HG02938 (cell line): Measurements from ENCODE around the gene SFTA2.
"Not testable (repeated sequence)": the region's sequence is repeated elsewhere in the genome, so short reads cannot be mapped to it uniquely, and the experiment has no call there.

Source experiments
- ATAC-seq: cut with Tn5 transposase; IDR thresholded peaks from one replicate; pipeline ENCODE4 v1.9.1; 2021; ENCODE audit warnings: mild to moderate bottlenecking, moderate library complexity; ENCODE audit not compliant: unreplicated experiment

Gene SFTA2

GRCh38 chr6:30931969-30932645 is at the start of gene SFTA2:
Gene SFTA2 (minus strand): TSS chr6:30932170. CDS start chr6:30932096, 74 bp downstream.
- no peak for ATAC-seq

- no peak for ATAC-seq
These were observed 47.7 kb upstream of the SFTA2 start for GRCh38 chr6:30979690-30980089.

GRCh38 chr6:30979141-30979540 is 47.2 kb upstream of the SFTA2 start:
- ATAC-seq: no peak

- no peak for ATAC-seq
These were observed 42.7 kb upstream of the SFTA2 start for GRCh38 chr6:30974490-30975252.

- ATAC-seq: no peak
These were observed 40.8 kb upstream of the SFTA2 start for GRCh38 chr6:30972816-30973215.

- ATAC-seq: no peak
These were observed 39.0 kb upstream of the SFTA2 start for GRCh38 chr6:30970946-30971345.

GRCh38 chr6:30969171-30969570 is 37.2 kb upstream of the SFTA2 start:
- ATAC-seq: not testable (repeated sequence)

- no peak for ATAC-seq
These were observed 34.2 kb upstream of the SFTA2 start for GRCh38 chr6:30966154-30966553.

GRCh38 chr6:30965140-30965601 is 33.2 kb upstream of the SFTA2 start:
- no peak for ATAC-seq

GRCh38 chr6:30964075-30964474 is 32.1 kb upstream of the SFTA2 start:
- no peak for ATAC-seq

- ATAC-seq: no peak
These were observed 31.7 kb upstream of the SFTA2 start for GRCh38 chr6:30963641-30964040.

- no peak for ATAC-seq
These were observed 30.7 kb upstream of the SFTA2 start for GRCh38 chr6:30962716-30963115.

GRCh38 chr6:30960907-30961673 is 29.1 kb upstream of the SFTA2 start:
- ATAC-seq: no peak

- no peak for ATAC-seq
These were observed 25.7 kb upstream of the SFTA2 start for GRCh38 chr6:30957716-30958115.

- no peak for ATAC-seq
These were observed 23.5 kb upstream of the SFTA2 start for GRCh38 chr6:30955367-30956042.

GRCh38 chr6:30954631-30955366 is 22.8 kb upstream of the SFTA2 start:
- no peak for ATAC-seq

GRCh38 chr6:30951907-30952469 is 20.0 kb upstream of the SFTA2 start:
- no peak for ATAC-seq

- no peak for ATAC-seq
These were observed 16.8 kb upstream of the SFTA2 start for GRCh38 chr6:30948811-30949210.

- no peak for ATAC-seq
These were observed 15.3 kb upstream of the SFTA2 start for GRCh38 chr6:30947231-30947630.

GRCh38 chr6:30945281-30945680 is 13.3 kb upstream of the SFTA2 start:
- no peak for ATAC-seq
